GM12864 (cell line): ENCODE results near the gene CLASP2.
A peak's percentile ranks its signal among the peaks of the same experiment; 100 is the strongest.

Source experiments
- DNase-seq: peaks from one replicate; pipeline ENCODE4 v3.0.0-alpha.2; 2011; ENCODE audit warnings: low read depth
- H3K4me3 ChIP-seq: 2 replicates; pipeline ENCODE4 v1.5.1; 2011; ENCODE audit warnings: mild to moderate bottlenecking, low read depth, low read length, control low read depth
- CTCF ChIP-seq: IDR thresholded peaks from 2 replicates; pipeline ENCODE4 v1.5.1; 2011; ENCODE audit warnings: low read depth, mild to moderate bottlenecking, moderate library complexity, low read length, control low read depth, inconsistent platforms; ENCODE audit errors: missing control alignments

The CLASP2 gene

DNA sequence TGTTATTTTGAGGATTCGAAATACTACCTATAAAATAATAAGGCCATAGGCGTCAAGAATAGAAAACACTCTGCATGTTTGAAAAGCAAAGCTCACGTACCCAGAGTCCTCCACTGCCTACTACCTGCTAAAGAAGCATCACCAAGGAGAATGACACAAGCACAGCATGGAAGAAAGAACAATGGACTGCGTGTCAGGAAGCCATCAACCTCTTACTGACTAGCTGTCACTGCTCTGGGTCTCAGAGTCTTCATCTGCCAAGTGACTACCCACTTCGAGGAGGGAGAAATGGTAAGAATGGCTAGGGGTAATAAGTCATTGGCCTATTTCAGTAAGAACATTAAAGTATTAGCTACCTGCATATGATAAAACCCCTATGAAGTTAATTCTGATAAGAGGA lies 49.4 kb downstream of the CLASP2 start:
- TF ChIP-seq CTCF: no peak
- no peak overlapping the region for H3K4me3 ChIP-seq
- no peak for DNase-seq

- no peak for DNase-seq
- no peak overlapping the region for H3K4me3 ChIP-seq
- TF ChIP-seq CTCF: no peak
Observed at GRCh38 chr3:33665294-33665693, 52.8 kb downstream of the CLASP2 start.

DNA sequence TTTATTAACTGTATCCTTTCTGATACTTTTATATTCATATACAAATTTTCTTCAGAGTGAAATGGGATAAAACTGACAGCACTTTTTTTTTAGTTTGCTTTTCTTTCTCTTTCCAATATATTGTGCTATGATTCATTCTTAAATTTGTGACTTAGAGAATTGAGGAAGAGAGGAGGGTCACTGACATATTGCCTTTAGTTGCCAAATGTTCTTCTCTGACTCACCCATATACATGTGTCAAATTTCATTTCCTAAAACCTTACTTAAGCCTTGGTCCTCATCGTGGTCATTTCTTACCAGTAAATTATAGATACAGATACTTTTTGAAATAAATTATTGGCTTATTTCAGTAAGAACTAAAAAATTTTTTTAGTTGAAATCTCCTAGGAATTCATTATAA lies 53.9 kb downstream of the CLASP2 start:
- DNase-seq: no peak
- TF ChIP-seq CTCF: no peak
- no peak overlapping the region for H3K4me3 ChIP-seq

DNA sequence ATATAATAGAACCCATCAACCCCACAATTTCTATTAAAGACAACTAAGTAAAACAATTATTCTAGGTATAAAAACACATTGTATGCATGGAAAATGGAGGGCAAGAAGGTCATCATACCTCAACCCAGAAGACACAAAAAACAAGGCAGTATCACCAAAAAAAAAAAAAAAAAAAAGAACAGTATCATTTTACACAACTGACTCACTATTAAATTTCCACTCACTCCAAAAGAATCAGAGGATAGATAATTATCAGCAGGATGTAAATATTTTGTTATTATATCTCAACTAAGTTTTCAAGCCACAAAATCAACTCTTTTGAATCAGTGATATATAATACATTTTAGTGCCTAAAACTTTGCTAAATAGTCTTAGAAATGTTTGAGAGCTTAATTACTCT lies 55.0 kb downstream of the CLASP2 start:
- no peak for DNase-seq
- no peak for TF ChIP-seq CTCF
- no peak overlapping the region for H3K4me3 ChIP-seq

DNA sequence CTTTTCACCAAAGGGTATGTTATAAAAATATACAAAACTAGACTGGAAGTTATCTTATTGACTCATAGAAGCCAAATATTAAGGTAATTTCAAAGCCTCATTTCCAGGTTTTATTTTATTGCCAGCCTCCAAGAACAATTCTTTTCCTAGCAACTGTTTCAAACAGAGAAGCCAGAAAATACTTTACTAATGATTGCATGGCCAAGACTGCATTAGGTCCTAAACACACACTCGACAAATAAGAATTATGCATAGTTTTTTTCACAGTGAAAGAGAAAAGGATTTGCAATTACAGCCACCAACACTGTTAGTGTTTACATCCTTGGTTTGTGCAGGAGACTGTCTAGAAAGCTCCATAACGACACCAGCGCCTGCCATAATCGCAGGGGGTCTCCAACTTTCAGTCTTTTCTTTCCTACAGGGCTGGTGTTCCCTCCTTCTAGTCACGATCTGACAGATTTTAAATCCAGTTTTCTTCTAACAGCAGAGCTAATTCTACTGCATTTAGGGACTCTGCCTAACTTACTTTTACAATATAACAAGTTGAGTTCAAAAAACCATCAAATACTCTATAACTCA lies 58.1 kb downstream of the CLASP2 start:
- H3K4me3 ChIP-seq: no peak overlapping the region
- TF ChIP-seq CTCF: no peak

GRCh38 chr3:33658991-33659848 lies 58.8 kb downstream of the CLASP2 start:
- H3K4me3 ChIP-seq: peak overlapping the region; percentile 36
- no peak for TF ChIP-seq CTCF
- peak; percentile 25 for DNase-seq

More for the DNA sequence above, 58.1 kb downstream of the CLASP2 start:
- DNase-seq: no peak
